ENCODE results near the gene C9orf78.

C9orf78 gene

DNA sequence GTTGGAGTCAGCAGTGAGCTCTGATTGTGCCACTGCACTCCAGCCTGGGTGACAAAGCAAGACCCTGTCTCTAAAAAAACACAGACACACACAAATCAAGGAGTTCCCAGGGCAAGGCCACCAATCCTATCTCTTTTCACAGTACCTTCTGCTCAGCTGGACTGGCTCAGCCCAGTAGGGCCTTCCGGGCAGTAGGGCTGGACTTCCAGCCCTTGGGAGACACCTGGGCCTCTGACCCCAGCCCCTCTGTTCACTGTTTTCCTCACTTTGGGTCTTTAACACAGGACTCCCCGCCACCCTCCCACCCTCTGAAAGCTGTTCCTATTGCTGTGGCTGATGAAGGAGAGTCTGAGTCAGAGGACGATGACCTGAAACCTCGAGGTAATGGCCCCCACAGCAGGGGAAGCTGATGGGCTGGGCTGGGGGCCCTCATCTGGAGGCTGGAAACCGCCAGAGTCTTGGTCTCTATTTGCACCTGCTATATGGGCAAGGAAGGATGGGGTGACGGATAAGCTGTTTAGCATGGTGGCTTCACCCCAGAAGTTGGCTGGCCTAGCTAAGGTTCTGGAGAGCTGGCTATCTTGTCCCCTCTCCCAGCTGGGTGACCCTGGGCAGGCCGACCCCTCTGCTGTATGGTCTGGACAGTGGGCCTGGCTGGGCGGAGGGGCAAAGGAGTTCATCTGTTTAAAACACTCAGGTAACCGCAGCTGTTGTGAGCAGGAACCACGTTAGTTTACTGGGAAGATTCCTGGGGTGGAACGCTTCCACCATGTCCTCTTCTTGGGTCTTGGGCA, 25.8 kb upstream of the C9orf78 start:
- no peak for DNase-seq (ENCODE audit: low read depth in 2 of 2)
- no peak overlapping the region for H3K4me3 ChIP-seq (replicated peaks in 1 of 2; ENCODE audit: low read depth in 2 of 2, low read length in 2 of 2)
- TF ChIP-seq, protein P1, sequence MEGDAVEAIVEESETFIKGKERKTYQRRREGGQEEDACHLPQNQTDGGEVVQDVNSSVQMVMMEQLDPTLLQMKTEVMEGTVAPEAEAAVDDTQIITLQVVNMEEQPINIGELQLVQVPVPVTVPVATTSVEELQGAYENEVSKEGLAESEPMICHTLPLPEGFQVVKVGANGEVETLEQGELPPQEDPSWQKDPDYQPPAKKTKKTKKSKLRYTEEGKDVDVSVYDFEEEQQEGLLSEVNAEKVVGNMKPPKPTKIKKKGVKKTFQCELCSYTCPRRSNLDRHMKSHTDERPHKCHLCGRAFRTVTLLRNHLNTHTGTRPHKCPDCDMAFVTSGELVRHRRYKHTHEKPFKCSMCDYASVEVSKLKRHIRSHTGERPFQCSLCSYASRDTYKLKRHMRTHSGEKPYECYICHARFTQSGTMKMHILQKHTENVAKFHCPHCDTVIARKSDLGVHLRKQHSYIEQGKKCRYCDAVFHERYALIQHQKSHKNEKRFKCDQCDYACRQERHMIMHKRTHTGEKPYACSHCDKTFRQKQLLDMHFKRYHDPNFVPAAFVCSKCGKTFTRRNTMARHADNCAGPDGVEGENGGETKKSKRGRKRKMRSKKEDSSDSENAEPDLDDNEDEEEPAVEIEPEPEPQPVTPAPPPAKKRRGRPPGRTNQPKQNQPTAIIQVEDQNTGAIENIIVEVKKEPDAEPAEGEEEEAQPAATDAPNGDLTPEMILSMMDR (IDR thresholded peaks at IDR 0.05; ENCODE audit: low read depth, low read length), result no peak

DNA sequence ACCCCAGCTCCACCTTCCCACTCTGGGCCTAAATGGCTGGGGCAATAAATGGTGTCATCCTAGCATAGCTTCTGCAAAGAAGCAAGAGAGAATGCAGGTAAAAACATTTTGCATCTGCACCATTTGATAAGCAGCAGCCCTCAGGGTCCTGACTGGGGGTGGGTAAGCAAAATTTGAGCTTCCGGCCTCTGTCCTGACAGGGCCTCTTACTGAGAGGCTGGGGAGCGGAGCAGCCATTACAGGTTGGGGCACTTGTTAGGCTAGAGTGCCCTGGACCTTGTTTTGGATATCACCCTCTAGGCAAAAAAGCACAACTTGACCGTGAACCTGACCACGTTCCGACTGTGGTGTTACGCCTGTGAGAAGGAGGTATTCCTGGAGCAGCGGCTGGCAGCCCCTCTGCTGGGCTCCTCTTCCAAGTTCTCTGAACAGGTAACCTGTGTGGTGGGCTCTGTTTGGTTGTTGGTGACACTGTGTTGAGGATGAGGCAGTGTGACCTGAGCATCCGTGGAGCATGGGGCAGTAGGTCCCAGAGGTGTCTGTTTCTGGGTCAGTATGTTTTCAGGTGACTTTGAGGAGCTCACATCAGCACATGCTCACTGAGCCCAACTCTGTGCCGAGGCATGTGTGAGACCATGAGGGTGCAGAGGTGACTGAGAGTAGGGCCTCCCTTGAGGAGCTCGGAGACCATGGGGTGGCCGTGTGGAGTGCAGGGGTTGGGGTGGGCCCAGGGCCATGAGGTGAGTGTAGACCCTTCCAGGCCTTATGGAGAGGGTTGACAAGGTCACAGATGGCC, 23.3 kb upstream of the C9orf78 start:
- H3K4me3 ChIP-seq (replicated peaks in 1 of 2; ENCODE audit: low read depth in 2 of 2, low read length in 2 of 2), result no peak overlapping the region
- TF ChIP-seq, protein P1 (IDR thresholded peaks at IDR 0.05; ENCODE audit: low read depth, low read length), result no peak
- no peak for DNase-seq (ENCODE audit: low read depth in 2 of 2)

DNA sequence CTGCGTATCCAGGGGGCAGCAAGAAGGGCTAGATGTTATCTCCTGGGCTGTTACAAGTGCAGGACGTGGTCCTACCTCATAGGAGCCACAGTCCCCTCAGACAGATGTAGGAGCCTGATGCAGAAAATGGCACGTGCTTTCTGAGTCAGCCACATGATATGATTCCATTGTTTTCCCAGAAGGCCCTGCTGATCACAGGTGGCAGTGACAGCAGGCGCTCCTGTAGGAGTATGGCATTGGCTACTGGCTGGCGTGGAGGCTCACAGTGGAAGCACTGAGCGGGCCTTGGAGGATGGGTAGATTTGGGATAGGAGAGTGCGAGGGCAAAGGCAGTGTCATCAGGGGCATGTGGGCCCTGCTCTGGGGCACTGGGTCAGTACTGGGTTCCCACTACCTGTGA, 22.1 kb upstream of the C9orf78 start:
- TF ChIP-seq, protein P1 (IDR thresholded peaks at IDR 0.05; ENCODE audit: low read depth, low read length), result no peak
- DNase-seq (ENCODE audit: low read depth in 2 of 2), result no peak
- H3K4me3 ChIP-seq (replicated peaks in 1 of 2; ENCODE audit: low read depth in 2 of 2, low read length in 2 of 2), result no peak overlapping the region

DNA sequence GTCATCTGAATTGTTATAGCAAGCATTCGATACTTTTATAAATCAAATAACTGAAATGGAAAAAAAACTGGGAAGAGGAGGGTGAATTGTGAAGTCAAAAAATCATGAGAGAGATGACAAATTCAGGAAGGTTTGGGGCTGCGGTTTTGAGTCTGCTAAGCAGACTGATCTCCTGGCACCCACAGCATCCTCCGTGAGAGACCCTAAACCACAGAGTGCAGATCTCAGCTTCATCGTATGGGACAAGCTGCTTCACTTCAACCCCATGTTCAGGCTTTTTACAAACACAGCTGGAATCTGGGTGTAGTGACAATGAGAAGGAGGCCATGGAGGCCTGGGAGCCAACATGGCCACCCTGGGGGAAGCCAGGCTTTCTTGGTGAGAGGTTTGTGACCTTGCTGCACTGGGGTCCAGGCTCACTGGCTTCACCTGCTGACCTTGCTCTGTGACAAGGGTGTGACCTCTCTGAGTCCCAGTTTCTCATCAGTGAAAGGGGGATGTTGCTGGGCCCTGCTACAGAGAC, 19.6 kb upstream of the C9orf78 start:
- TF ChIP-seq, protein P1 (IDR thresholded peaks at IDR 0.05; ENCODE audit: low read depth, low read length), result no peak
- H3K4me3 ChIP-seq (replicated peaks in 1 of 2; ENCODE audit: low read depth in 2 of 2, low read length in 2 of 2), result no peak overlapping the region
- no peak for DNase-seq (ENCODE audit: low read depth in 2 of 2)

DNA sequence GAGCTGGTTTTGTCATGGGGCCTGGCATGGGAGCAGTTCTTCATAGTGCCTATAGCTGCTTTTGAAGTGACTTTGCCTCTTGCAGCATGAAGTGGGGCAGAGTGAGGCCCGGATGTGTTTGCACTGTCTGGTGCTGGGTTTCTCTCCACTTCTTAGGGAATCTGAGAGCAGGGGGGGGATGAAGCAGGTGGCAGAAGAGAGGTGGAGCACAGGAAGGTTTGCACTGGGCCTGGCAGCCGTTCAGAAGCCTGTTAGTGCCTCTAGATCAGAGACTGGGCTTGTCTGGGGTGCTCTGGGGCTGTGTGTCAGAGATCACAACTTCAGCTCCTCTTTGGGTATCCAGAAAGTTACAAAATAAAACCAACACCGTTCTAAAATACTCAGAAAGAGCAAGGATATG, 18.5 kb upstream of the C9orf78 start:
- TF ChIP-seq, protein P1 (IDR thresholded peaks at IDR 0.05; ENCODE audit: low read depth, low read length), result no peak
- no peak overlapping the region for H3K4me3 ChIP-seq (replicated peaks in 1 of 2; ENCODE audit: low read depth in 2 of 2, low read length in 2 of 2)
- no peak for DNase-seq (ENCODE audit: low read depth in 2 of 2)

DNA sequence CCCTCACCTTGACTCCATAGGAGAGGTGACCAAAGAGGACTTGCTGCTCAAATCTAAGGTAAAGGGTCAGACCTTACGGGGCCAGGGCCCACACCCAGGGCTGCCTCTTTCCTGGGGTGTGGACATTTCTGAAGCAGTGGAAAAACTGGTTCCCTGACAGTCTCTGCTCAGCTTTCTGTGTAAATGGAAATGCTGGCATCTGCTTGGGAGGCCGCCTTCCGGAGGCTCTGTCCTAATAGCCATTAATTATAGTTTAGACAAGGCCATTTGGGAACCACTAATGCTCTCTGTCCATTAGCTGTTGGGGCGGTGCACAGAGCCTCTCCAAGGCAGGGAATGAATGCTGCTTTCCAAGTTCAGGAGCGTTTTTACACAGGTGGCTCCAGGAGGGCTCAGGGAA, 17.5 kb upstream of the C9orf78 start:
- no peak overlapping the region for H3K4me3 ChIP-seq (replicated peaks in 1 of 2; ENCODE audit: low read depth in 2 of 2, low read length in 2 of 2)
- TF ChIP-seq, protein P1 (IDR thresholded peaks at IDR 0.05; ENCODE audit: low read depth, low read length), result no peak
- no peak for DNase-seq (ENCODE audit: low read depth in 2 of 2)

Measured in cardiac fibroblast (primary cell).